HG03159 (cell line): Measurements from ENCODE around the gene TINAGL1.
"Not testable (repeated sequence)": the region's sequence is repeated elsewhere in the genome, so short reads cannot be mapped to it uniquely, and the experiment has no call there.

Experiments used
- ATAC-seq: cut with Tn5 transposase; IDR thresholded peaks from one replicate; pipeline ENCODE4 v1.9.1; 2021; ENCODE audit warnings: mild to moderate bottlenecking, moderate library complexity; ENCODE audit not compliant: unreplicated experiment

TINAGL1 gene

GRCh38 chr1:31583995-31584868 is 7.9 kb downstream of the TINAGL1 start:
- ATAC-seq: no peak

GRCh38 chr1:31584869-31585735 is 8.8 kb downstream of the TINAGL1 start:
- no peak for ATAC-seq

GRCh38 chr1:31585736-31586365 is 9.5 kb downstream of the TINAGL1 start:
- no peak for ATAC-seq

GRCh38 chr1:31586376-31587327 is 10.3 kb downstream of the TINAGL1 start:
- ATAC-seq: no peak

GRCh38 chr1:31587328-31587699 is 11.0 kb downstream of the TINAGL1 start:
- not testable (repeated sequence) for ATAC-seq

- no peak for ATAC-seq
Measured at GRCh38 chr1:31587720-31588423, 11.6 kb downstream of the TINAGL1 start.

- no peak for ATAC-seq
Measured at GRCh38 chr1:31588751-31589515, 12.6 kb downstream of the TINAGL1 start.

- ATAC-seq: no peak
Measured at GRCh38 chr1:31591425-31592093, 15.2 kb downstream of the TINAGL1 start.

GRCh38 chr1:31592132-31592531 is 15.8 kb downstream of the TINAGL1 start:
- no peak for ATAC-seq

GRCh38 chr1:31593136-31593665 is 16.9 kb downstream of the TINAGL1 start:
- no peak for ATAC-seq

GRCh38 chr1:31593770-31594632 is 17.7 kb downstream of the TINAGL1 start:
- ATAC-seq: no peak

GRCh38 chr1:31595836-31596736 is 19.8 kb downstream of the TINAGL1 start:
- no peak for ATAC-seq

GRCh38 chr1:31596737-31597097 is 20.4 kb downstream of the TINAGL1 start:
- no peak for ATAC-seq

- ATAC-seq: no peak
Measured at GRCh38 chr1:31598980-31599379, 22.7 kb downstream of the TINAGL1 start.

- ATAC-seq: no peak
Measured at GRCh38 chr1:31600641-31601040, 24.3 kb downstream of the TINAGL1 start.

GRCh38 chr1:31602081-31602480 is 25.8 kb downstream of the TINAGL1 start:
- no peak for ATAC-seq
